ENCODE measurements around the gene CNGB1.

Gene CNGB1

DNA sequence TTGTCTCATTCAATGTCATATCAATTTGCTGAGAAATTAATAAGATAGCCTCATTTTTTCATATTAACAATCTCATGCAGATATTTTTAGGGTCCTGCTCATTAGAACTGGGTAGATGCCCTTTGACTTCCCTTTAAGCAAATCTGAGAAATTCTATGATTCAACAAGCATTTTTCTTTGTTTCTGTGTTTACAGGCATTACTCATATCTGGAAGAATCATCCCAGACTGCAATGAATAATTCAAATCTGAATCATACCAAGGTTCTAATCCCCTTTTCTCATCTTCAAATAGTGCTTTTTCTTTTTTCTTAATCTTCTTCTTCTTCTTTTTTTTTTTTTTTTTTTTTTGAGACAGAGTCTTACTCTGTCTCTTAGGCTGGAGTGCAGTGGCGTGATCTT, 99.5 kb downstream of the CNGB1 start:
- H3K79me2 ChIP-seq (ENCODE audit: insufficient read depth, low read length), result no peaks in the 10 kb centered on the region
- no peaks in the 10 kb centered on the region for H4K20me1 ChIP-seq (ENCODE audit: insufficient read depth, low read length)
- H3K27ac ChIP-seq (ENCODE audit: low read length), result no peak overlapping the region
- H3K4me2 ChIP-seq (ENCODE audit: insufficient read depth, low read length), result no peak overlapping the region
- H3K27me3 ChIP-seq (ENCODE audit: insufficient read depth, low read length, poor library complexity), result no peaks in the 10 kb centered on the region
- H3K9ac ChIP-seq (ENCODE audit: low read depth, low read length), result no peak overlapping the region
- TF ChIP-seq EZH2 (IDR thresholded peaks at IDR 0.05; ENCODE audit: borderline replicate concordance, low read depth, low read length, severe bottlenecking), result no peak
- TF ChIP-seq, protein P1, sequence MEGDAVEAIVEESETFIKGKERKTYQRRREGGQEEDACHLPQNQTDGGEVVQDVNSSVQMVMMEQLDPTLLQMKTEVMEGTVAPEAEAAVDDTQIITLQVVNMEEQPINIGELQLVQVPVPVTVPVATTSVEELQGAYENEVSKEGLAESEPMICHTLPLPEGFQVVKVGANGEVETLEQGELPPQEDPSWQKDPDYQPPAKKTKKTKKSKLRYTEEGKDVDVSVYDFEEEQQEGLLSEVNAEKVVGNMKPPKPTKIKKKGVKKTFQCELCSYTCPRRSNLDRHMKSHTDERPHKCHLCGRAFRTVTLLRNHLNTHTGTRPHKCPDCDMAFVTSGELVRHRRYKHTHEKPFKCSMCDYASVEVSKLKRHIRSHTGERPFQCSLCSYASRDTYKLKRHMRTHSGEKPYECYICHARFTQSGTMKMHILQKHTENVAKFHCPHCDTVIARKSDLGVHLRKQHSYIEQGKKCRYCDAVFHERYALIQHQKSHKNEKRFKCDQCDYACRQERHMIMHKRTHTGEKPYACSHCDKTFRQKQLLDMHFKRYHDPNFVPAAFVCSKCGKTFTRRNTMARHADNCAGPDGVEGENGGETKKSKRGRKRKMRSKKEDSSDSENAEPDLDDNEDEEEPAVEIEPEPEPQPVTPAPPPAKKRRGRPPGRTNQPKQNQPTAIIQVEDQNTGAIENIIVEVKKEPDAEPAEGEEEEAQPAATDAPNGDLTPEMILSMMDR (IDR thresholded peaks at IDR 0.05; ENCODE audit: borderline replicate concordance, extremely low read depth, low read length, poor library complexity, severe bottlenecking), result no peak
- H3K4me1 ChIP-seq (ENCODE audit: insufficient read depth, low read length), result no peaks in the 10 kb centered on the region
- no peaks in the 10 kb centered on the region for H3K36me3 ChIP-seq (ENCODE audit: insufficient read depth, low read length)
- no peak for DNase-seq
- no peaks in the 10 kb centered on the region for H3K9me3 ChIP-seq (ENCODE audit: insufficient read depth, low read length, severe bottlenecking)
- no peak overlapping the region for H3K4me3 ChIP-seq (ENCODE audit: low read depth in 1 of 2, low read length in 2 of 2)
- no peak overlapping the region for H2AFZ ChIP-seq (ENCODE audit: low read depth, low read length)
- no peak for ATAC-seq (ENCODE audit: insufficient read depth, low read depth)

DNA sequence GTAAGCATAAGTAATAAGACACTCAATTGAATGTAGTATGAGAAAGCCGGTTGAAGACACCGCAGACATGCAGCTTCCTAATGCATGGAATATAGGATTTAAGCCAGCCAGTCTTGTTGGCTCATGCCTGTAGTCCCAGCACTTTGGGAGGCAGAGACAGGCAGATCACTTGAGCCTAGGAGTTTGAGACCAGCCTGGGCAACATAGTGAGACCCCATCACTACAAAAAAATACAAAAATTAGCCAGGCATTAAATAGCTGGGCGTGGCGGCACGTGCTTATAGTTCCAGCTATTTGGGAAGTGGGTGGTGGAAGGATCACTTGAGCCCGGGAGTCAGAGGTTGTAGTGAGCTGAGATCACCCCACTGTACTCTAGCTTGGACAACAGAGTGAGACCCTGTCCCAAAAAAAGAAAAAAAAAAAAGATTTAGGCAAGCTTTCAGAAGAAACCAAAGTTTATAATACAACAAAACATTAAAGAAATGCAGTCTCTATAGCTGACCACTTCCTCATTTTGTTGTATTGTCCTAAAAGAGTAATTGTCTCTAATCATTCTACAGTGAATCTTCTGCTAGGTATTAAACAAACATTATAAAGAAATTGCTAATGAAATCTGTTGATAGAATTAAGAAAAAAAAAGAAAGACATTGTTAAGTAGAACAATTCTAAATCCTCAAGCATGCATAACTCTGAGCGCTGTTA, 100.0 kb downstream of the CNGB1 start:
- H3K27me3 ChIP-seq (ENCODE audit: insufficient read depth, low read length, poor library complexity), result no peaks in the 10 kb centered on the region
- DNase-seq, result no peak
- no peaks in the 10 kb centered on the region for H3K4me1 ChIP-seq (ENCODE audit: insufficient read depth, low read length)
- H3K9me3 ChIP-seq (ENCODE audit: insufficient read depth, low read length, severe bottlenecking), result no peaks in the 10 kb centered on the region
- TF ChIP-seq, protein P1 (IDR thresholded peaks at IDR 0.05; ENCODE audit: borderline replicate concordance, extremely low read depth, low read length, poor library complexity, severe bottlenecking), result no peak
- TF ChIP-seq EZH2 (IDR thresholded peaks at IDR 0.05; ENCODE audit: borderline replicate concordance, low read depth, low read length, severe bottlenecking), result no peak
- ATAC-seq (ENCODE audit: insufficient read depth, low read depth), result no peak
- H3K79me2 ChIP-seq (ENCODE audit: insufficient read depth, low read length), result no peaks in the 10 kb centered on the region
- no peak overlapping the region for H3K27ac ChIP-seq (ENCODE audit: low read length)
- no peak overlapping the region for H2AFZ ChIP-seq (ENCODE audit: low read depth, low read length)
- no peak overlapping the region for H3K4me3 ChIP-seq (ENCODE audit: low read depth in 1 of 2, low read length in 2 of 2)
- H4K20me1 ChIP-seq (ENCODE audit: insufficient read depth, low read length), result no peaks in the 10 kb centered on the region
- H3K4me2 ChIP-seq (ENCODE audit: insufficient read depth, low read length), result no peak overlapping the region
- no peak overlapping the region for H3K9ac ChIP-seq (ENCODE audit: low read depth, low read length)
- no peaks in the 10 kb centered on the region for H3K36me3 ChIP-seq (ENCODE audit: insufficient read depth, low read length)

- Histone ChIP-seq H3K4me1 (ENCODE audit: insufficient read depth, low read length) (no peaks in the 10 kb centered on the region), H3K4me2 (ENCODE audit: insufficient read depth, low read length) (no peak overlapping the region), H2AFZ (ENCODE audit: low read depth, low read length) (no peak overlapping the region), H3K9ac (ENCODE audit: low read depth, low read length) (no peak overlapping the region), H3K9me3 (ENCODE audit: insufficient read depth, low read length, severe bottlenecking) (no peaks in the 10 kb centered on the region), H3K79me2 (ENCODE audit: insufficient read depth, low read length) (no peaks in the 10 kb centered on the region), H4K20me1 (ENCODE audit: insufficient read depth, low read length) (no peaks in the 10 kb centered on the region), H3K4me3 (ENCODE audit: low read depth in 1 of 2, low read length in 2 of 2) (no peak overlapping the region), H3K27me3 (ENCODE audit: insufficient read depth, low read length, poor library complexity) (no peaks in the 10 kb centered on the region), H3K36me3 (ENCODE audit: insufficient read depth, low read length) (no peaks in the 10 kb centered on the region), H3K27ac (ENCODE audit: low read length) (no peak overlapping the region)
- no peak for DNase-seq
- ATAC-seq (ENCODE audit: insufficient read depth, low read depth), result no peak
- TF ChIP-seq, protein P1 (IDR thresholded peaks at IDR 0.05; ENCODE audit: borderline replicate concordance, extremely low read depth, low read length, poor library complexity, severe bottlenecking), result no peak
- no peak for TF ChIP-seq EZH2 (IDR thresholded peaks at IDR 0.05; ENCODE audit: borderline replicate concordance, low read depth, low read length, severe bottlenecking)
Observed at GRCh38 chr16:57868913-57869520, 101.9 kb downstream of the CNGB1 start.

Data from DND-41 (cell line).